Naive thymus-derived CD4-positive, alpha-beta T cell (primary cell): Measurements from ENCODE around the gene DNASE1L1. TPM values are rescaled to one million over a fixed set of nuclear protein-coding genes. Genes with fewer than 3 reads are reported as not detected.
"Not testable (repeated sequence)": the region's sequence is repeated elsewhere in the genome, so short reads cannot be mapped to it uniquely, and the experiment has no call there.

ENCODE experiments used
- ATAC-seq: fragments of 150-1000 bp; cut with Tn5 transposase; 2 replicates; pipeline ENCODE4 v1.10.0; 2021; ENCODE audit warnings: mild to moderate bottlenecking, moderate library complexity
- CTCF ChIA-PET: fragments of 350-600 bp; sonication (Branson Sonifier 250); formaldehyde crosslinking; loops from one replicate; lab custom pipeline; 2021; ENCODE audit warnings: antibody characterized with exemption; lab: Charles Lee
- POLR2A ChIA-PET: fragments of 350-600 bp; sonication (Branson Sonifier 250); formaldehyde crosslinking; loops from one replicate; lab custom pipeline; 2021; ENCODE audit warnings: antibody characterized with exemption, inconsistent platforms; lab: Charles Lee
- DNase-seq, 9 donors: peaks; one replicate each; pipeline versions ENCODE4 v3.0.0 to v3.0.0-alpha.2; 2020 to 2022; ENCODE audit warnings: mixed read lengths in 1 of 9
- H3K27ac ChIP-seq: one replicate; pipeline ENCODE4 v1.7.0; 2013; ENCODE audit warnings: mild to moderate bottlenecking, low read depth, low read length, moderate library complexity
- H3K27me3 ChIP-seq, 2 donors: one replicate each; pipeline ENCODE4 v1.7.0; 2013; ENCODE audit warnings: low read length in 2 of 2, mild to moderate bottlenecking in 2 of 2, moderate library complexity in 2 of 2; ENCODE audit not compliant: control insufficient read depth in 2 of 2, insufficient read depth in 2 of 2
- H3K36me3 ChIP-seq, 3 experiments: 1 replicate in 2 of 3; 2 replicates in 1 of 3; pipeline ENCODE4 v1.7.0; 2013; ENCODE audit warnings: low read length in 3 of 3, mild to moderate bottlenecking in 3 of 3, moderate library complexity in 1 of 3; ENCODE audit not compliant: insufficient read depth in 3 of 3, control insufficient read depth in 2 of 3
- H3K4me1 ChIP-seq, 2 donors: one replicate each; pipeline ENCODE4 v1.7.0; 2013; ENCODE audit warnings: low read length in 2 of 2, mild to moderate bottlenecking in 2 of 2, moderate library complexity in 1 of 2; ENCODE audit not compliant: control insufficient read depth in 2 of 2, insufficient read depth in 2 of 2
- H3K4me3 ChIP-seq: 2 replicates; pipeline ENCODE4 v1.7.0; 2013; ENCODE audit warnings: mild to moderate bottlenecking, low read length
- H3K9me3 ChIP-seq, 3 experiments: 1 replicate in 2 of 3; 2 replicates in 1 of 3; pipeline ENCODE4 v1.7.0; 2013; ENCODE audit warnings: low read length in 3 of 3; ENCODE audit not compliant: control insufficient read depth in 2 of 3
- H3K27ac Mint-ChIP-seq, 9 donors: one replicate each; pipeline ENCODE4 v1.8.0; 2020 to 2022; ENCODE audit warnings: mixed read lengths in 9 of 9, mild to moderate bottlenecking in 8 of 9, moderate library complexity in 5 of 9, inconsistent platforms in 2 of 9
- H3K27me3 Mint-ChIP-seq, 5 donors: one replicate each; pipeline ENCODE4 v1.8.0; 2021 to 2022; ENCODE audit warnings: mixed read lengths in 5 of 5, mild to moderate bottlenecking in 1 of 5
- H3K36me3 Mint-ChIP-seq, 5 donors: one replicate each; pipeline ENCODE4 v1.8.0; 2020 to 2022; ENCODE audit warnings: mixed read lengths in 5 of 5, mild to moderate bottlenecking in 3 of 5, inconsistent platforms in 1 of 5
- H3K4me1 Mint-ChIP-seq, 7 donors: one replicate each; pipeline ENCODE4 v1.8.0; 2020 to 2022; ENCODE audit warnings: mixed read lengths in 7 of 7, mild to moderate bottlenecking in 3 of 7, inconsistent platforms in 1 of 7
- H3K4me3 Mint-ChIP-seq, 10 donors: one replicate each; pipeline ENCODE4 v1.8.0; 2020 to 2022; ENCODE audit warnings: mild to moderate bottlenecking in 10 of 10, mixed read lengths in 10 of 10, moderate library complexity in 6 of 10, inconsistent platforms in 2 of 10
- H3K9me3 Mint-ChIP-seq, 11 donors: one replicate each; pipeline ENCODE4 v1.8.0; 2020 to 2022; ENCODE audit warnings: mixed read lengths in 11 of 11, mild to moderate bottlenecking in 4 of 11, inconsistent platforms in 1 of 11, moderate library complexity in 1 of 11
- intact Hi-C, 2 donors: fragments of 100-400 bp; cut with micrococcal nuclease; formaldehyde crosslinking; loops; one replicate each; pipeline ENCODE4 v1.15.1; 2023
- polyA plus RNA-seq, 2 donors: library from polyadenylated mRNA; unstranded; fragments of 300-500 nt; fragmentation: Illumina TruSeq; gene quantifications; one replicate each; pipeline ENCODE4 v1.2.3, GENCODE V29; 2021
- total RNA-seq, 6 experiments: library from RNA in 5 of 6; stranded (reverse) in 5 of 6; gene quantifications; 1 replicate in 5 of 6; 2 replicates in 1 of 6; pipeline ENCODE4 v1.2.3 and lab custom pipeline; 2021 to 2026

Gene DNASE1L1
- total and polyA plus RNA-seq, 7 experiments from 2014 or later: 11.1 to 31.1 (median 19.6) TPM

DNA sequence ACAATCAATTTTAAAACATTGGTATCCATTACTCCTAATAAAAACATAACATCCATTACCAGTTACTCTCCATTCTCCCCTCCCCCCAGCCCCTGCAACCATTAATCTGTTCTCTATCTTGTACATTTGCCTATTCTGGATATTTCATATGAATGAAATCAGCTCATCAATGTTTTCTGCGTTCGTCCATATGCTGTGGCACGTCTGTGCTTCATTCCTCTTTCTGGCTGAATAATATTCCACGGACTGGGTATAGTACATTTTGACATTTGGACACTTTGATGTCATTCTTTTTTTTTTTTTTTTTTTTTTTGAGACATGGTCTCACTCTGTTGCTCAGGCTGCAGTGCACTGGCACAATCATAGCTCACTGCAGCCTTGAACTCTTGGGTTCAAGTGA, 5.2 kb downstream of the DNASE1L1 start:
- H3K36me3 ChIP-seq: peaks cover 7 to 19% (median 11%) of the 10 kb centered on the region in 3 experiments
- Mint-ChIP-seq H3K27ac (peak overlapping the region in 1 of 9 donors; percentile 43), H3K36me3 (peaks cover under 1 to 13% (median 11%) of the 10 kb centered on the region in 5 donors), H3K9me3 (peaks cover 0 to under 1% (median 0%) of the 10 kb centered on the region in 11 donors), H3K4me3 (no peak overlapping the region), H3K27me3 (no peaks in the 10 kb centered on the region), H3K4me1 (peaks cover 8 to 21% (median 13%) of the 10 kb centered on the region in 7 donors)
- H3K4me1 ChIP-seq: peaks cover 10 to 14% of the 10 kb centered on the region in 2 donors
- H3K9me3 ChIP-seq: no peaks in the 10 kb centered on the region
- no peak overlapping the region for H3K27ac ChIP-seq
- POLR2A ChIA-PET: no interaction called here
- H3K27me3 ChIP-seq: no peaks in the 10 kb centered on the region
- DNase-seq: no peak
- ATAC-seq: no peak
- intact Hi-C loops: no loop called here
- H3K4me3 ChIP-seq: no peak overlapping the region
- CTCF ChIA-PET: no interaction called here

DNA sequence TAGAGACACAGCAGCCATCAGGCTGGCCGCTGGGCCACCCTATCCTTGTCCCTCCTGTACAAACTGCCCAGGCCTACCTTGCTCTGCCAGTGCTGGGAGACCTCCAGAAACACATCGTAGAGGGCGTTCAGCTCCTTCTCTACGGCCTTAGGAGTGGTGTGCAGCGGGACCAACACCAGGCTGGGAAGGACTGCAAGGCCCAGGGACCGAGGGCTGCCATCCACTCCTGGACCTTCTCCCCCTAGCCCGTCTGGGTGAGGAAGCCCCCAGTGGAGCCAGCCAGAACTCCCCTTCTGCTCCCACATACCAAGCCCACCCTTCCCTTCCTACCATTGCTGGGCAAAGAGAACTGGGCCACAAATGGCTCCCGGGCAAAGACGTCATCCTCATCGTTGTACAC, 5.9 kb downstream of the DNASE1L1 start:
- POLR2A ChIA-PET: interaction anchor here (6.8 kb wide), 1 partner anchor 8 kb away, joined by 77 read pairs; the partner anchor contains the start of genes DNASE1L1 and TAFAZZIN

DNA sequence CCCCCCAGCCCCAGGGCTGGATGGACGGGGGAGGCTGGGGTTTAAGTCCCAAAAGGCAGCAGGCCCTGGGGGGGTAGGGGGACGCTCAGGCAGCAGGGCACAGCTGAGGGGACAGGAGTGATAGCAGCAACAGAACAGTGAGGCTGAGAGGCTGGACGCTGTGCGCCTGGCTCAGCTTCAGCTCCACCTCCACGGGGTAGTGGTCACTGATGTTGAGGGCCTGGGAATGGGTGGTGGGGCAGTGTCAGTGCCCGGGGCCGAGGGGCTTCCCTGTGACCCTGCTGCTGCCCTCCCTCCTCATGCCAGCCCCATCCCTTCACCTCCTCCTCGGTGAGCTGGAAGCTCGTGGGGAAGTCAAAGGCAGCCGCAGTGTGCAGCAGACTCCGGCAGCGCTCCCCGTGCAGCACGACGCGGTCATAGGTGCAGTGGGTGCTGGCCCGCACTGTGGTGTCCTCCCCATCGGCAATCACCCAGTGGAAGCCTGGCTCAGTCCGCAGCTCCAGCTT, 6.4 kb downstream of the DNASE1L1 start:
- DNase-seq: no peak
- Mint-ChIP-seq H3K27me3 (peaks cover 0 to 5% (median 0%) of the 10 kb centered on the region in 5 donors), H3K4me1 (peaks cover 6 to 22% (median 14%) of the 10 kb centered on the region in 7 donors), H3K9me3 (peaks cover 0 to 11% (median 0%) of the 10 kb centered on the region in 11 donors), H3K4me3 (no peak overlapping the region), H3K27ac (peak overlapping the region in 2 of 9 donors; percentile 25 to 50), H3K36me3 (peaks cover 3 to 20% (median 16%) of the 10 kb centered on the region in 5 donors)
- Histone ChIP-seq H3K27ac (no peak overlapping the region), H3K4me3 (no peak overlapping the region), H3K9me3 (no peaks in the 10 kb centered on the region), H3K27me3 (no peaks in the 10 kb centered on the region), H3K36me3 (peaks cover 7 to 23% (median 11%) of the 10 kb centered on the region in 3 experiments), H3K4me1 (peaks cover 10 to 14% of the 10 kb centered on the region in 2 donors)
- intact Hi-C loops: no loop called here
- CTCF ChIA-PET: no interaction called here
- no peak for ATAC-seq
- POLR2A ChIA-PET: interaction anchor here (1.0 to 6.8 kb wide), 2 partner anchors 8 to 23 kb away, joined by 3 to 77 read pairs; partner anchors contain the start of genes DNASE1L1, EMD and TAFAZZIN

More for the DNA sequence above, 5.9 kb downstream of the DNASE1L1 start:
- H3K27me3 ChIP-seq: no peaks in the 10 kb centered on the region
- intact Hi-C loops: no loop called here
- Mint-ChIP-seq H3K27ac (peak overlapping the region in 3 of 9 donors; percentile 24 to 52 (median 25)), H3K36me3 (peaks cover 3 to 17% (median 16%) of the 10 kb centered on the region in 5 donors), H3K27me3 (peaks cover 0 to 2% (median 0%) of the 10 kb centered on the region in 5 donors), H3K9me3 (peaks cover 0 to 8% (median 0%) of the 10 kb centered on the region in 11 donors), H3K4me1 (peaks cover 6 to 19% (median 12%) of the 10 kb centered on the region in 7 donors), H3K4me3 (no peak overlapping the region)
- no peaks in the 10 kb centered on the region for H3K9me3 ChIP-seq
- ATAC-seq (no peak), DNase-seq (no peak)
- H3K4me3 ChIP-seq: no peak overlapping the region
- peaks cover 7 to 23% (median 11%) of the 10 kb centered on the region in 3 experiments for H3K36me3 ChIP-seq
- H3K27ac ChIP-seq: no peak overlapping the region
- H3K4me1 ChIP-seq: peaks cover 10 to 14% of the 10 kb centered on the region in 2 donors
- CTCF ChIA-PET: no interaction called here

- Mint-ChIP-seq H3K4me1 (peaks cover 6 to 22% (median 14%) of the 10 kb centered on the region in 7 donors), H3K36me3 (peaks cover 3 to 20% (median 16%) of the 10 kb centered on the region in 5 donors), H3K27me3 (peaks cover 0 to 5% (median 0%) of the 10 kb centered on the region in 5 donors), H3K9me3 (peaks cover 0 to 11% (median 0%) of the 10 kb centered on the region in 11 donors), H3K27ac (peak overlapping the region in 3 of 9 donors; percentile 21 to 50 (median 25)), H3K4me3 (no peak overlapping the region)
- Histone ChIP-seq H3K36me3 (peaks cover 7 to 23% (median 11%) of the 10 kb centered on the region in 3 experiments), H3K9me3 (no peaks in the 10 kb centered on the region), H3K27ac (no peak overlapping the region), H3K4me1 (peaks cover 10 to 14% of the 10 kb centered on the region in 2 donors), H3K4me3 (no peak overlapping the region), H3K27me3 (no peaks in the 10 kb centered on the region)
- ChIA-PET CTCF (no interaction called here), POLR2A (interaction anchor here (1.0 to 6.8 kb wide), 2 partner anchors 9 to 22 kb away, joined by 3 to 77 read pairs; partner anchors contain the start of genes DNASE1L1, EMD and TAFAZZIN)
- ATAC-seq: no peak
- intact Hi-C loops: no loop called here
- no peak for DNase-seq
Measured at GRCh38 chrX:154401918-154402621, 7.0 kb downstream of the DNASE1L1 start.

DNA sequence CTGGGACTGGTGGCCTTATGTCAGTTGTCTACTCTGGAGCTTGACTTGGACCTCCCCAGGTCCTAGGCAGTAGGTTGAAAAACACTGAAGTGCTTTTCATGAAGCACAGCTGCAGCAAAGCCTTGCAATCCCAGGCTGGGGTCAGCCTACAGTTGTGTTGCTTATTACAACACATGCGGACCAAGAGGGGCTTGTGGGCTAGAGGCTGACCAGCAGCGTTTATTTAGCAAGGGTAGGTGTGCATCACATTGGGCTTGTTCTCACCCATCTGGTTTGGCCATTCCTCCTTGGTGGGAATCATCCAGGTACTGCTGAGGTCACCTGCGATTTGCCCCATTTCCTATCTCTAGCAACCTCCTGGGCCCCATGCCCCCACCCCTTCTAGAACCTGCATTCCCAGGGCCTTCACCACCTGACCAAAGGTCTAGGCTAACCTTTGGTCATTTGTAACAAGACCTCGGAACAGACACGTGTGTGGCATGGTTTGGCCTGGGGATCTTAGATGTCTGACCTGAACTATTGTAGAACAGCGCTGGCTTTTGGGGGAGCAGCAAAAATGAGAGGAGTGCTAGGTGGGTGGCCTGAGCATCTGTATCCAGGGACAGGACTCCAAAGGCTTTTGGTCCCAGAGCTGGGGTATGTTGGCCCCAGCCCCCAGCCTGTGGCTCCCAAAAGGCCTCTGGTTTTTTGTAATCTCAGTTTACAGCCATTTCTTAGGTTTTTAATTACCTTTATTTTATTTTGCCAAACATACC, 7.8 kb downstream of the DNASE1L1 start:
- no peak overlapping the region for H3K27ac ChIP-seq
- peak overlapping the region in 6 of 10 donors; percentile 5 to 38 (median 24) for H3K4me3 Mint-ChIP-seq
- H3K9me3 Mint-ChIP-seq: peaks cover 0 to 11% (median 0%) of the 10 kb centered on the region in 11 donors
- intact Hi-C loops: no loop called here
- POLR2A ChIA-PET: interaction anchor here (1.0 to 6.8 kb wide), 3 partner anchors 10 to 40 kb away, joined by 3 to 77 read pairs (median 17); partner anchors contain the start of genes DNASE1L1, EMD and TAFAZZIN
- ATAC-seq (no peak), DNase-seq (no peak)
- H3K36me3 ChIP-seq: peaks cover 7 to 23% (median 11%) of the 10 kb centered on the region in 3 experiments
- peaks cover 6 to 22% (median 14%) of the 10 kb centered on the region in 7 donors for H3K4me1 Mint-ChIP-seq
- peaks cover 10 to 14% of the 10 kb centered on the region in 2 donors for H3K4me1 ChIP-seq
- H3K9me3 ChIP-seq: no peaks in the 10 kb centered on the region
- no peaks in the 10 kb centered on the region for H3K27me3 ChIP-seq
- peak overlapping the region in 7 of 9 donors; percentile 30 to 100 (median 48) for H3K27ac Mint-ChIP-seq
- CTCF ChIA-PET: no interaction called here
- H3K4me3 ChIP-seq: no peak overlapping the region
- peaks cover 0 to 5% (median 0%) of the 10 kb centered on the region in 5 donors for H3K27me3 Mint-ChIP-seq
- peaks cover 3 to 20% (median 16%) of the 10 kb centered on the region in 5 donors for H3K36me3 Mint-ChIP-seq

GRCh38 chrX:154400369-154400817, 8.7 kb downstream of the DNASE1L1 start:
- Mint-ChIP-seq H3K36me3 (peaks cover 3 to 20% (median 16%) of the 10 kb centered on the region in 5 donors), H3K9me3 (peaks cover 0 to 11% (median 0%) of the 10 kb centered on the region in 11 donors), H3K27ac (peak overlapping the region in 7 of 9 donors; percentile 41 to 100 (median 99)), H3K4me1 (peaks cover 6 to 22% (median 14%) of the 10 kb centered on the region in 7 donors), H3K4me3 (peak overlapping the region in 7 of 10 donors; percentile 5 to 100 (median 98))
- H3K27ac ChIP-seq: peak overlapping the region; percentile 97
- CTCF ChIA-PET, intact Hi-C loops, H3K27me3 ChIP-seq, H3K27me3 Mint-ChIP-seq, H3K4me3 ChIP-seq, H3K9me3 ChIP-seq, DNase-seq, ATAC-seq: not testable (repeated sequence)
- POLR2A ChIA-PET: interaction anchor here (0.8 to 6.8 kb wide), 10 partner anchors 7 to 132 kb away, joined by 3 to 77 read pairs (median 8); partner anchors contain the start of genes ATP6AP1, DNASE1L1, FAM50A and TAFAZZIN
- peaks cover 10 to 14% of the 10 kb centered on the region in 2 donors for H3K4me1 ChIP-seq
- peaks cover 7 to 23% (median 11%) of the 10 kb centered on the region in 3 experiments for H3K36me3 ChIP-seq
